ENCODE data around the gene TMEM238.

DNA sequence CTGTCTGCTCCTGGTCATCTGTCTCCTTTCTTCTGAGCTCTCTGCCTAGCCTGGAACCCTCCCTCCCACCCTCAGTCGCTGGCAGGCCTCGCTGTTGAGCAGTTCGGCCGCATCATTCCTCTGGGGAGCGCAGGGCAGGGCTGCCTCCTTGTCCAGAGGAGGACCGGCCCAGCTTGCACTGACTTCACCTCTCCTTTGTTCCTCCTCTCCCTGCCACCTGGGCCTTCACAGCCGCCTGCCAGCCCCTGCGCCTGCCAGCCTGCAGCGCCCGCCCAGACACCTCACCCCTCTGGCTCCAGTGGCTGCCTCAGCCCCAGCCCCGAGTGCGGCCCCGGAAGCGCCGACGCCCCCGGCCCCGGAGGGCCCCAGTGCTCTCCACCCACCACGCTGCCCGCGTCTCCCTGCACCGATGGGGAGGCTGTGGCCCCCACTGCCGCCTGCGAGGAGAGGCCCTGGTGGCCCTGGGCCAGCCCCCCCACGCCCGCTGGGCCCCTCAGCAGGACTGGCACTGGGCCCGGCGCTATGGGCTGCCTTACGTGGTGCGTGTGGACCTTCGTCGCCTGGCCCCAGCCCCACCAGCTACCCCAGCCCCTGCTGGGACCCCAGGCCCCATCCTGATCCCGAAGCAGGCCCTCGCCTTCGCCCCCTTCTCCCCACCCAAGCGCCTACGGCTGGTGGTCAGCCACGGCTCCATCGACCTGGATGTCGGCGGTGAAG is 37.2 kb downstream of the TMEM238 start:
- TF ChIP-seq GATA2 (IDR thresholded peaks at IDR 0.05; ENCODE audit: low read depth, low read length): no peak
- TF ChIP-seq GATA3 (IDR thresholded peaks at IDR 0.05; ENCODE audit: low read depth, low read length): no peak
